ENCODE measurements around the gene KRTAP5-1.

The KRTAP5-1 gene

GRCh38 chr11:1563149-1563638, 21.9 kb downstream of the KRTAP5-1 start:
- no peak for TF ChIP-seq CTCF (IDR thresholded peaks at IDR 0.05; ENCODE audit: low read depth, low read length)
- DNase-seq (ENCODE audit: extremely low read depth, low read depth), result no peak

DNA sequence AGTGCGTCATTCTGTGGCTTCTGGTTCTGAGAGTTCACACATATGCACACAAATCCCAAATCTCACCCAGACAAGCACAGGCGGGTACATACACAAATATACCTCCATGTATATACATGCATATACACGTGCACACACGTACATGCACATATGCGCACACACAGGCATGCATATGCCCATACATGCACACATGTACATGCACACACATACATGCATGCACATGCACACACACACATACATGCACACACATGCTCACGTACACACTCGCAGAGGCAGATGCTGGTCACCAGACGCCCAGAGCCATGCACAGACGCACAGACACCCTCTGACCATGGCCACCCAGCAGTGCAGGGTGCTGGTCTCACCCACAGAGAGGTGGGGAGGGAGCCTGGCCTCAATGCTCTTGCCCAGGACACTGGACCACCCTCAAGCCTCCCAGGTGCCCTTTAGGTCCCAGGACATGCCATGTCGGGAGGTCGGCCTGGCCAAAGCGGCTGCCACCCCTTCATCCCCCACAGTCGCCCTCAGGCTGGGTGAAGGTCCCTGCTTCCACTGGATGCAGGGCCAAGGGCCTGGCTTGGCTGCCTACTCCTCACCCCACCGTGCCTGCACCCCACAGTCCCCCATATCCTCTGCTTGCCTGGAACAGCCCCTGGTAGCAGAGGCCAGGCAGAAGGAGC, 22.5 kb downstream of the KRTAP5-1 start:
- DNase-seq (ENCODE audit: extremely low read depth, low read depth), result no peak
- TF ChIP-seq CTCF (IDR thresholded peaks at IDR 0.05; ENCODE audit: low read depth, low read length), result no peak

GRCh38 chr11:1561955-1562354, 23.1 kb downstream of the KRTAP5-1 start:
- TF ChIP-seq CTCF (IDR thresholded peaks at IDR 0.05; ENCODE audit: low read depth, low read length), result no peak
- DNase-seq (ENCODE audit: extremely low read depth, low read depth), result no peak

DNA sequence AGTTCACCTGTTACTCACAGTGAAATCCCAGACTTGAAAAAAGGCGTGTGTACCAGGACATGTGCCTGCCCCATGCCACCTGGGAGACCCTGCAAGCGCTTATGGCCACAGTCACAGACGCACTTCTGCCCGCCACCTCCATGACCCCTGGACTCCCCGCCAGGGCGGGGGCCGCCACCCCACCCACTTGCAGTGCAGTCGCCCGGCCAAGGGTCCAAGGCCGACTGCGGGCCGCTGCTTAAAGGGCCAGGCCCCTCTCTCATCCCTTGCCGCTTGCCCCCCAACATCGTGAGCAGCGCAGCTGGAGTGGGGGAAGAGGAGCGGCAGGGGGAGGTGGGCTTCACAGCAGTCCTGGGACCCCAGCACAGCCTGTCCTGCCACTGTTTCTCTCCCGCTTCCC, 23.8 kb downstream of the KRTAP5-1 start:
- no peak for TF ChIP-seq CTCF (IDR thresholded peaks at IDR 0.05; ENCODE audit: low read depth, low read length)
- no peak for DNase-seq (ENCODE audit: extremely low read depth, low read depth)

- DNase-seq (ENCODE audit: extremely low read depth, low read depth), result no peak
These were observed 24.3 kb downstream of the KRTAP5-1 start for GRCh38 chr11:1560649-1561251.

GRCh38 chr11:1560002-1560648, 25.0 kb downstream of the KRTAP5-1 start:
- no peak for TF ChIP-seq CTCF (IDR thresholded peaks at IDR 0.05; ENCODE audit: low read depth, low read length)
- no peak for DNase-seq (ENCODE audit: extremely low read depth, low read depth)

More at GRCh38 chr11:1560649-1561251, 24.3 kb downstream of the KRTAP5-1 start:
- TF ChIP-seq CTCF (IDR thresholded peaks at IDR 0.05; ENCODE audit: low read depth, low read length), result no peak
